Measurements from ENCODE around the gene KCNQ1. TPM values are rescaled to one million over a fixed set of nuclear protein-coding genes. Genes with fewer than 3 reads are reported as not detected.
A peak's percentile ranks its signal among the peaks of the same experiment; 100 is the strongest.

KCNQ1 gene
- total RNA-seq, 1 donor from 2014 or later = 2.7 TPM

DNA sequence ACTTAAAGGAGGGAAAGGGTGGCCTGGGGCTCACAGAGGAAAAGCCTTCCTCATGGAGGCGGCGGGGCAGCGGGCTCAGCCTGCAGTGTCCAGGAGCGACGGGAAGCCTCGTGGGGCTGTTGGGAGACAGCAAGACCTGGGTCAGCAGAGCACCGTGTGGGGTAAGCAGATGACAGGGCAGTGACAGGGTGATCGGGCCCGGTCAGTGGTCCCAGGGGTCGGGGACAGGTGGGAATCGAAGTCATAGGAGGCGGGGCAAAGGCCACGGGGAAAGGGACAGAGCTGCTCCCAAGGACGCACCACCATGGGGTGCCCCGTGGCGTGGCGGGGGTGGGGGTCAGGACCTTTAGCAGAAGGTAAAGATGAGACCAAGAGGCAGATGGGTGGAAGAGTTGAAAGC lies 390.9 kb downstream of the KCNQ1 start:
- no peak for TF ChIP-seq POLR2A (IDR thresholded peaks at IDR 0.05)
- no peaks in the 10 kb centered on the region for H3K9me3 ChIP-seq
- no peak overlapping the region for H3K4me3 ChIP-seq
- H3K4me1 ChIP-seq = peaks cover 16% of the 10 kb centered on the region
- H3K27me3 ChIP-seq = no peaks in the 10 kb centered on the region
- H3K27ac ChIP-seq = no peak overlapping the region
- intact Hi-C loops (cut with DNase I) = no loop called here
- no peak for DNase-seq (ENCODE audit: extremely low spot score in 2 of 2)
- no peaks in the 10 kb centered on the region for H3K36me3 ChIP-seq

DNA sequence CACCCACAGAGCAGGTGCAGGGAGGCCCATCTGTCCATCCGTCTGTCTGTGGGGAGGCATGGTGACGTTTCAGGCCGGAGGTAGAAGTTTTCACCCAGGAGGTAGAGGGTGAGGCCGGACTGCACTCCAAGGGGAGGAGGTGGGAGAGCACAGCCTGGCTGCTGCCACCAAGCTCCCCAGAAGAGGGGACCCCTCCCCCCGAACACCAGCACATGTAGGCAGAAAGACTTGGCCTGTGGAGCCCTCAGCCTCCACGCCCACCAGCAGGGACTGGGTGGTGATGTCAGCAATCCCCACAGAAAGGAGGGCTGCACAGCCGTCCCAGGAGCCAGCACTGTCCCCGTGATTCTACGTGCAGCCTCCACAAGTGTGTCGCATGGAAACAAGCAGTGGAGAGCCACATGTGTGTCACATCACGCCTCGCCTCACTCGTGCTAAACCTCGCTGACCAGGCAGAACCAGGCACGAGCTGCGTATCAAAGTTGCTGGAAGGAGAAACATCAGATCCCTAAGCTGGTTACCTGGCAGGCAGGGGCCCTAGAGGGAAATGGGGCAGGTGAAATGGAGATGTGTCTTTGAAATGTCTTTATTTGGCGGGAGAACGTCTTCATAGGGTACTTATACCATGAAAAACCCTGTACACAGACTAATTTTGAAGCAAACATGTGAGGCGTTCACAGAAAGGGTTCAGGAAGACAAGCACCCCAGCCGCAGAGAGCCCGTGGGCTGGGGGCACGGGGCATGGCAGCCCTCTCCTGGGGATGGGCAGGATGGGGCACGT lies 391.7 kb downstream of the KCNQ1 start:
- Histone ChIP-seq H3K9me3 (no peaks in the 10 kb centered on the region), H3K4me3 (no peak overlapping the region), H3K27ac (peak overlapping the region; percentile 69), H3K4me1 (peaks cover 16% of the 10 kb centered on the region), H3K36me3 (no peaks in the 10 kb centered on the region), H3K27me3 (no peaks in the 10 kb centered on the region)
- TF ChIP-seq, protein P1, sequence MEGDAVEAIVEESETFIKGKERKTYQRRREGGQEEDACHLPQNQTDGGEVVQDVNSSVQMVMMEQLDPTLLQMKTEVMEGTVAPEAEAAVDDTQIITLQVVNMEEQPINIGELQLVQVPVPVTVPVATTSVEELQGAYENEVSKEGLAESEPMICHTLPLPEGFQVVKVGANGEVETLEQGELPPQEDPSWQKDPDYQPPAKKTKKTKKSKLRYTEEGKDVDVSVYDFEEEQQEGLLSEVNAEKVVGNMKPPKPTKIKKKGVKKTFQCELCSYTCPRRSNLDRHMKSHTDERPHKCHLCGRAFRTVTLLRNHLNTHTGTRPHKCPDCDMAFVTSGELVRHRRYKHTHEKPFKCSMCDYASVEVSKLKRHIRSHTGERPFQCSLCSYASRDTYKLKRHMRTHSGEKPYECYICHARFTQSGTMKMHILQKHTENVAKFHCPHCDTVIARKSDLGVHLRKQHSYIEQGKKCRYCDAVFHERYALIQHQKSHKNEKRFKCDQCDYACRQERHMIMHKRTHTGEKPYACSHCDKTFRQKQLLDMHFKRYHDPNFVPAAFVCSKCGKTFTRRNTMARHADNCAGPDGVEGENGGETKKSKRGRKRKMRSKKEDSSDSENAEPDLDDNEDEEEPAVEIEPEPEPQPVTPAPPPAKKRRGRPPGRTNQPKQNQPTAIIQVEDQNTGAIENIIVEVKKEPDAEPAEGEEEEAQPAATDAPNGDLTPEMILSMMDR (IDR thresholded peaks at IDR 0.05) = no peak
- TF ChIP-seq POLR2AphosphoS5 (IDR thresholded peaks at IDR 0.05; ENCODE audit: insufficient read depth in 1 of 2, low read depth in 1 of 2) (no peak), POLR2A (IDR thresholded peaks at IDR 0.05) (no peak)
- intact Hi-C loops (cut with DNase I) = no loop called here
- DNase-seq (ENCODE audit: extremely low spot score in 2 of 2) = no peak

DNA sequence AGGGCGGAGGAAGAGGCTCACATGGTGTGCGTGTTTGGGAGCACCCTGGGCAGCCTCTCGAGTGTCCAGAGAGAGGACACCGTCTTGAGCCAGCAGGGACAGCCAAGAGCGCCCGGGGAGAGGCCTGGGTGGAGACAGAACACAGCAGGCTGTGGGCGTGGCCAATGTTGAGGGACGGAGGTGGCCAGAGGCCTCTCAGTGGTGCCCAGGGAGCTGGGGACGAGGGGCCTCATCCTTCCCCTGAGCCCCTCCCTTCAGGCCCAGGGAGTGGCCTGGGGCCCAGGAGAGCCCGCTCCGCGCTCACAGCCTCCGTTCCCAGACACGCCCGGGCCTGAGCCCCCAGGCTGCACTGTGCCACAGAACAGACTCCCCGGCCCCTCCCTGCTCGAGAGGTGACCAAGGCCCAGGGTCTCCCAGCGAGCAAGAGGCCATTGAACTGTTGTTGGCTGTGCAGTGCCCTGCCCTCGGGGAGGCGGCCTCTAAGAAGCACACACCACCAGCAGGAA lies 392.3 kb downstream of the KCNQ1 start:
- Histone ChIP-seq H3K27me3 (no peaks in the 10 kb centered on the region), H3K9me3 (no peaks in the 10 kb centered on the region), H3K27ac (peak overlapping the region; percentile 69), H3K4me3 (peak overlapping the region in 1 of 2 donors; percentile 16), H3K36me3 (no peaks in the 10 kb centered on the region), H3K4me1 (peaks cover 16% of the 10 kb centered on the region)
- TF ChIP-seq POLR2A (IDR thresholded peaks at IDR 0.05) = no peak
- TF ChIP-seq, protein P1 (IDR thresholded peaks at IDR 0.05) = peak in 1 of 3 experiments; percentile 21
- DNase-seq (ENCODE audit: extremely low spot score in 2 of 2) = no peak
- intact Hi-C loops (cut with DNase I) = no loop called here

DNA sequence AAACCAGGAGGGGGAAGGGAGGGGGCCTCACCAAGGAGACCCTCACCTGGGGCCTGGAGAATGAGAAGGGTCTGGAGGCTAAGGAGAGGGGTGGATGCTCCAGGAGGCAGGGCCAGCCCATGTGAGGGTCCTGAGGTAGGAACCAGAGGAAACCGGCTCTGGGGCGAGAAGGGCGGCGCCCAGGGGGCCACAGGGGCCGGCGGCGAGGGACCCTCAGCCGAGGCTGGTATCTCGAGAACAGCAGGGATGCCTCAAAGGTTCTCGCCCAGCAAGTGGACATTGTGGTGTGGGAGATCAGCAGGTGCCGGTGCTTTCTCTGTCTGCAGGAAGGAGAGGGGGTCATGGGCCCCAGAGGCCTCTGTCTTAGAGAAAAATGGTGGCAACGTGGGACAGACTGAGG lies 392.8 kb downstream of the KCNQ1 start:
- TF ChIP-seq POLR2A (IDR thresholded peaks at IDR 0.05) = no peak
- TF ChIP-seq POLR2AphosphoS5 (IDR thresholded peaks at IDR 0.05; ENCODE audit: insufficient read depth in 1 of 2, low read depth in 1 of 2) = no peak
- TF ChIP-seq, protein P1 (IDR thresholded peaks at IDR 0.05) = no peak
- intact Hi-C loops (cut with DNase I) = no loop called here
- Histone ChIP-seq H3K4me1 (peaks cover 16% of the 10 kb centered on the region), H3K9me3 (no peaks in the 10 kb centered on the region), H3K4me3 (no peak overlapping the region), H3K27me3 (no peaks in the 10 kb centered on the region), H3K36me3 (no peaks in the 10 kb centered on the region), H3K27ac (peak overlapping the region; percentile 69)
- no peak for DNase-seq (ENCODE audit: extremely low spot score in 2 of 2)

DNA sequence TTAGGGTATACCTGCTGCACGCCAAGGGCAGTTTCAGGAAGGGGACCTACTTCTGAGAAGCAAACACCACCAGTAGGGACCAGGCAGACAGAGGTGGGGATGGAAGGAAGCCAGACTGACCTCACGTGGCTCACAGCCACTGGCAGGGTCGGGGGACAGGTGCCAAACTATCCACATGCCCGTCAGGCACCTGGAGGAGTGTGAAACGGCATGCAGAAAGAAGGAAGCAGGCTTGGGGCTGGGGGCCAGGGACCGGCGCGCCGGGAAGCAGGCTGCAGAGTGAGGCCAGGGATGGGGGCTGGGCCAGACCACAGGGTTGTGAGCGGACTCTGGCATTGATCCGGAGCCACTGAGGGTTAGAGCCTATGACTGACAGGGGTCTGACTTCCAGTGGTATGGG lies 393.3 kb downstream of the KCNQ1 start:
- DNase-seq (ENCODE audit: extremely low spot score in 2 of 2) = no peak
- H3K4me3 ChIP-seq = no peak overlapping the region
- H3K36me3 ChIP-seq = no peaks in the 10 kb centered on the region
- TF ChIP-seq POLR2AphosphoS5 (IDR thresholded peaks at IDR 0.05; ENCODE audit: insufficient read depth in 1 of 2, low read depth in 1 of 2) (no peak), POLR2A (IDR thresholded peaks at IDR 0.05) (no peak)
- TF ChIP-seq, protein P1 (IDR thresholded peaks at IDR 0.05) = no peak
- H3K27me3 ChIP-seq = no peaks in the 10 kb centered on the region
- H3K4me1 ChIP-seq = peaks cover 16% of the 10 kb centered on the region
- H3K9me3 ChIP-seq = no peaks in the 10 kb centered on the region
- no peak overlapping the region for H3K27ac ChIP-seq
- intact Hi-C loops (cut with DNase I) = no loop called here
